ENCODE data around the gene SSBP3. TPM values are rescaled to one million over a fixed set of nuclear protein-coding genes. Genes with fewer than 3 reads are reported as not detected.

Gene SSBP3
- total RNA-seq, 3 donors from 2014 or later (not counting 1 experiment from before 2014, with no cell fraction given) = 162 to 224 (median 164) TPM

- H3K27ac ChIP-seq (ENCODE audit: low read length) = no peak overlapping the region
- 76% methylated on average over 5 of the region's 5 CpGs for WGBS (ENCODE audit: insufficient coverage)
Measured at GRCh38 chr1:54357967-54358366, 48.2 kb downstream of the SSBP3 start.

GRCh38 chr1:54356680-54357147 lies 49.5 kb downstream of the SSBP3 start:
- no peaks in the 10 kb centered on the region for H3K9me3 ChIP-seq (ENCODE audit: control insufficient read depth, insufficient read depth, low read length)
- Mint-ChIP-seq H3K27ac (peak overlapping the region; percentile 74 to 92), H3K36me3 (no peaks in the 10 kb centered on the region), H3K9me3 (no peaks in the 10 kb centered on the region), H3K27me3 (ENCODE audit: low read depth in 2 of 2) (no peaks in the 10 kb centered on the region), H3K4me1 (peaks cover 93 to 98% of the 10 kb centered on the region in 2 donors), H3K4me3 (peak overlapping the region; percentile 70)
- no peak overlapping the region for H3K27ac ChIP-seq (ENCODE audit: low read length)
- WGBS (ENCODE audit: insufficient coverage) = 28% methylated on average over 8 of the region's 9 CpGs
- DNase-seq = peak in 1 of 2 donors; percentile 79
- peaks cover 5% of the 10 kb centered on the region for H3K36me3 ChIP-seq (ENCODE audit: control insufficient read depth, insufficient read depth, low read length)
- ATAC-seq = peak; percentile 76 to 84 (median 82)
- no peaks in the 10 kb centered on the region for H3K27me3 ChIP-seq (ENCODE audit: control insufficient read depth, insufficient read depth, low read length)
- no peak for TF ChIP-seq CTCF (IDR thresholded peaks at IDR 0.05)
- intact Hi-C loops (cut with micrococcal nuclease) = no loop called here
- peaks cover 58% of the 10 kb centered on the region for H3K4me1 ChIP-seq (ENCODE audit: control insufficient read depth, insufficient read depth, low read length)
- no peak overlapping the region for H3K4me3 ChIP-seq (ENCODE audit: low read length)

More at GRCh38 chr1:54357967-54358366, 48.2 kb downstream of the SSBP3 start:
- no peak for TF ChIP-seq CTCF (IDR thresholded peaks at IDR 0.05)
- no peak for ATAC-seq
- Mint-ChIP-seq H3K27ac (peak overlapping the region; percentile 64 to 92), H3K36me3 (no peaks in the 10 kb centered on the region), H3K9me3 (no peaks in the 10 kb centered on the region), H3K27me3 (ENCODE audit: low read depth in 2 of 2) (no peaks in the 10 kb centered on the region), H3K4me3 (peak overlapping the region; percentile 40), H3K4me1 (peaks cover 94 to 99% of the 10 kb centered on the region in 2 donors)
- no peak overlapping the region for H3K4me3 ChIP-seq (ENCODE audit: low read length)
- intact Hi-C loops (cut with micrococcal nuclease) = no loop called here
- peaks cover 5% of the 10 kb centered on the region for H3K36me3 ChIP-seq (ENCODE audit: control insufficient read depth, insufficient read depth, low read length)
- no peak for DNase-seq
- H3K4me1 ChIP-seq (ENCODE audit: control insufficient read depth, insufficient read depth, low read length) = peaks cover 55% of the 10 kb centered on the region
- H3K27me3 ChIP-seq (ENCODE audit: control insufficient read depth, insufficient read depth, low read length) = no peaks in the 10 kb centered on the region
- H3K9me3 ChIP-seq (ENCODE audit: control insufficient read depth, insufficient read depth, low read length) = no peaks in the 10 kb centered on the region

- Histone ChIP-seq H3K27me3 (ENCODE audit: control insufficient read depth, insufficient read depth, low read length) (no peaks in the 10 kb centered on the region), H3K4me3 (ENCODE audit: low read length) (no peak overlapping the region), H3K27ac (ENCODE audit: low read length) (no peak overlapping the region), H3K9me3 (ENCODE audit: control insufficient read depth, insufficient read depth, low read length) (no peaks in the 10 kb centered on the region), H3K4me1 (ENCODE audit: control insufficient read depth, insufficient read depth, low read length) (peaks cover 58% of the 10 kb centered on the region), H3K36me3 (ENCODE audit: control insufficient read depth, insufficient read depth, low read length) (peaks cover 5% of the 10 kb centered on the region)
- intact Hi-C loops (cut with micrococcal nuclease) = no loop called here
- no peaks in the 10 kb centered on the region for H3K9me3 Mint-ChIP-seq
- H3K27me3 Mint-ChIP-seq (ENCODE audit: low read depth in 2 of 2) = no peaks in the 10 kb centered on the region
- TF ChIP-seq CTCF (IDR thresholded peaks at IDR 0.05) = no peak
- peaks cover 93 to 98% of the 10 kb centered on the region in 2 donors for H3K4me1 Mint-ChIP-seq
- ATAC-seq = peak in 2 of 3 donors; percentile 5 to 9
- WGBS (ENCODE audit: insufficient coverage) = 34% methylated on average over 31 of the region's 31 CpGs
- no peaks in the 10 kb centered on the region for H3K36me3 Mint-ChIP-seq
- peak overlapping the region; percentile 74 to 92 for H3K27ac Mint-ChIP-seq
- peak overlapping the region; percentile 70 for H3K4me3 Mint-ChIP-seq
- peak in 1 of 2 donors; percentile 42 for DNase-seq
Measured at GRCh38 chr1:54355931-54356679, 50.1 kb downstream of the SSBP3 start.

All from natural killer cell (primary cell).